ENCODE results near the gene PROM2. TPM values are rescaled to one million over a fixed set of nuclear protein-coding genes. Genes with fewer than 3 reads are reported as not detected.

The PROM2 gene
- total and polyA plus RNA-seq, 4 donors: 0.11 to 1.1 (median 0.24) TPM

DNA sequence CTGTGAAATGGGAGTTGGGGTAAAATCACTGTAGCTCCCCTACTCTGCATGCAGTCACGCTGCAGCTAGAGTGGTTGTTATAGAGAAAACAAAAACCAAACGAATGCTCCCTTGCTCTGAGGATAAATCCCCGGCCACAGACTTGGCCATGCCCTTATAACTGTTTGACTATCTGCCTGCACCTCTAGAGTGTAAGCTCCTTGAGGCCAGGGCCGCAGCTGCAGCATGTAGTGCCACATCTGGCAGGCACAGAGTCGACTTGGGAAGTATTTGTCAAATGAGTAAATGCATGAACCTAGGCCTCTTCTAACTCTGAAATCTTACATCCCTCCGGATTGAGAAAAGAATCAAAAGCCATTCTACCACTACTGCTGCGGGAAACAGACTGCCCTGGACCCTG lies 58.8 kb downstream of the PROM2 start:
- H3K4me3 ChIP-seq (ENCODE audit: low read depth in 1 of 3, low read length in 3 of 3): no peak overlapping the region
- H3K9ac ChIP-seq (ENCODE audit: low read depth in 1 of 2, low read length in 2 of 2): no peak overlapping the region
- no peak overlapping the region for H3K27ac ChIP-seq (ENCODE audit: low read depth in 1 of 2, low read length in 2 of 2)
- WGBS: 87% methylated on average over 7 of the region's 7 CpGs
- TF ChIP-seq YY1 (IDR thresholded peaks at IDR 0.05): no peak
- no peak for TF ChIP-seq FOXA2 (IDR thresholded peaks at IDR 0.05)
- no peak for TF ChIP-seq EGR1 (IDR thresholded peaks at IDR 0.05; ENCODE audit: low read depth in 2 of 2)
- no peak for TF ChIP-seq HNF4G (IDR thresholded peaks at IDR 0.05)
- TF ChIP-seq, protein P1, sequence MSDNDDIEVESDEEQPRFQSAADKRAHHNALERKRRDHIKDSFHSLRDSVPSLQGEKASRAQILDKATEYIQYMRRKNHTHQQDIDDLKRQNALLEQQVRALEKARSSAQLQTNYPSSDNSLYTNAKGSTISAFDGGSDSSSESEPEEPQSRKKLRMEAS (IDR thresholded peaks at IDR 0.05): no peak
- TF ChIP-seq NR2F2 (IDR thresholded peaks at IDR 0.05): no peak
- no peak for TF ChIP-seq SP1 (IDR thresholded peaks at IDR 0.05)
- TF ChIP-seq TAF1 (conservative IDR thresholded peaks at IDR 0.05): no peak
- TF ChIP-seq RXRA (IDR thresholded peaks at IDR 0.05): no peak
- TF ChIP-seq, protein P2, sequence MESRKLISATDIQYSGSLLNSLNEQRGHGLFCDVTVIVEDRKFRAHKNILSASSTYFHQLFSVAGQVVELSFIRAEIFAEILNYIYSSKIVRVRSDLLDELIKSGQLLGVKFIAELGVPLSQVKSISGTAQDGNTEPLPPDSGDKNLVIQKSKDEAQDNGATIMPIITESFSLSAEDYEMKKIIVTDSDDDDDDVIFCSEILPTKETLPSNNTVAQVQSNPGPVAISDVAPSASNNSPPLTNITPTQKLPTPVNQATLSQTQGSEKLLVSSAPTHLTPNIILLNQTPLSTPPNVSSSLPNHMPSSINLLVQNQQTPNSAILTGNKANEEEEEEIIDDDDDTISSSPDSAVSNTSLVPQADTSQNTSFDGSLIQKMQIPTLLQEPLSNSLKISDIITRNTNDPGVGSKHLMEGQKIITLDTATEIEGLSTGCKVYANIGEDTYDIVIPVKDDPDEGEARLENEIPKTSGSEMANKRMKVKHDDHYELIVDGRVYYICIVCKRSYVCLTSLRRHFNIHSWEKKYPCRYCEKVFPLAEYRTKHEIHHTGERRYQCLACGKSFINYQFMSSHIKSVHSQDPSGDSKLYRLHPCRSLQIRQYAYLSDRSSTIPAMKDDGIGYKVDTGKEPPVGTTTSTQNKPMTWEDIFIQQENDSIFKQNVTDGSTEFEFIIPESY (IDR thresholded peaks at IDR 0.05): no peak
- TF ChIP-seq GABPA (IDR thresholded peaks at IDR 0.05 in 1 of 2, conservative IDR thresholded peaks at IDR 0.05 in 1 of 2): no peak
- no peak for TF ChIP-seq RAD21 (IDR thresholded peaks at IDR 0.05)
- no peak for TF ChIP-seq JUND (IDR thresholded peaks at IDR 0.05)
- TF ChIP-seq, protein P3, sequence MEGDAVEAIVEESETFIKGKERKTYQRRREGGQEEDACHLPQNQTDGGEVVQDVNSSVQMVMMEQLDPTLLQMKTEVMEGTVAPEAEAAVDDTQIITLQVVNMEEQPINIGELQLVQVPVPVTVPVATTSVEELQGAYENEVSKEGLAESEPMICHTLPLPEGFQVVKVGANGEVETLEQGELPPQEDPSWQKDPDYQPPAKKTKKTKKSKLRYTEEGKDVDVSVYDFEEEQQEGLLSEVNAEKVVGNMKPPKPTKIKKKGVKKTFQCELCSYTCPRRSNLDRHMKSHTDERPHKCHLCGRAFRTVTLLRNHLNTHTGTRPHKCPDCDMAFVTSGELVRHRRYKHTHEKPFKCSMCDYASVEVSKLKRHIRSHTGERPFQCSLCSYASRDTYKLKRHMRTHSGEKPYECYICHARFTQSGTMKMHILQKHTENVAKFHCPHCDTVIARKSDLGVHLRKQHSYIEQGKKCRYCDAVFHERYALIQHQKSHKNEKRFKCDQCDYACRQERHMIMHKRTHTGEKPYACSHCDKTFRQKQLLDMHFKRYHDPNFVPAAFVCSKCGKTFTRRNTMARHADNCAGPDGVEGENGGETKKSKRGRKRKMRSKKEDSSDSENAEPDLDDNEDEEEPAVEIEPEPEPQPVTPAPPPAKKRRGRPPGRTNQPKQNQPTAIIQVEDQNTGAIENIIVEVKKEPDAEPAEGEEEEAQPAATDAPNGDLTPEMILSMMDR (IDR thresholded peaks at IDR 0.05; ENCODE audit: low read depth, low read length, missing input control): no peak
- no peak for DNase-seq (ENCODE audit: low spot score)
- no peaks in the 10 kb centered on the region for H3K27me3 ChIP-seq (ENCODE audit: control insufficient read depth in 4 of 4, insufficient read depth in 4 of 4, low read length in 3 of 4)
- no peaks in the 10 kb centered on the region for H3K9me3 ChIP-seq (ENCODE audit: control insufficient read depth in 4 of 4, low read length in 3 of 4)
- no peaks in the 10 kb centered on the region for H3K36me3 ChIP-seq (ENCODE audit: control insufficient read depth in 4 of 4, insufficient read depth in 3 of 4, low read depth in 1 of 4, low read length in 3 of 4)
- no peaks in the 10 kb centered on the region for H3K4me1 ChIP-seq (ENCODE audit: control insufficient read depth in 4 of 4, insufficient read depth in 4 of 4, low read length in 3 of 4)

DNA sequence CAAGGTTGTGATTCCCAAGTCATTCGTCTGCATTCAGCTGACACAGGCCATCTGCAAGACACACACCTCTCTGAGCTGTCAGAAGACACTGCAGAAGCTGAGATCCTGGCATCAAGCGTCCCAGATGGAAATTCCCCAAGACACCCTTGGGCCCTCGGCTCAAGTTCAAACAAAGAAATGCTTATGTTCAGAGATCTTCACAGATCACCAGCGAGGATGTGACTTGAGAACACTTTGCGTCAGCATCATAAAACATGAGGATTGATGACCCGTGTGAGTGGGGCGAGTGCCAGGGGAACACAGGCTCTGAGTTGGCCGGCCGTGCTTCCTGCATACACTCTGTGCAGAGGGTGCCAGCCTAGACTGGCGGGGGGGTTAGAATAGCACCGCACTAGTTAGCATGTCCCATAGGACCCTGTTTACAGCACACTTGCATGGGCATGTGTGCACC lies 59.7 kb downstream of the PROM2 start:
- H3K36me3 ChIP-seq (ENCODE audit: control insufficient read depth in 4 of 4, insufficient read depth in 3 of 4, low read depth in 1 of 4, low read length in 3 of 4): no peaks in the 10 kb centered on the region
- no peak overlapping the region for H3K27ac ChIP-seq (ENCODE audit: low read depth in 1 of 2, low read length in 2 of 2)
- H3K4me1 ChIP-seq (ENCODE audit: control insufficient read depth in 4 of 4, insufficient read depth in 4 of 4, low read length in 3 of 4): no peaks in the 10 kb centered on the region
- H3K27me3 ChIP-seq (ENCODE audit: control insufficient read depth in 4 of 4, insufficient read depth in 4 of 4, low read length in 3 of 4): no peaks in the 10 kb centered on the region
- no peaks in the 10 kb centered on the region for H3K9me3 ChIP-seq (ENCODE audit: control insufficient read depth in 4 of 4, low read length in 3 of 4)
- no peak overlapping the region for H3K4me3 ChIP-seq (ENCODE audit: low read depth in 1 of 3, low read length in 3 of 3)
- no peak overlapping the region for H3K9ac ChIP-seq (ENCODE audit: low read depth in 1 of 2, low read length in 2 of 2)
- 87% methylated on average over 11 of the region's 11 CpGs for WGBS
- no peak for TF ChIP-seq EGR1 (IDR thresholded peaks at IDR 0.05; ENCODE audit: low read depth in 2 of 2)
- TF ChIP-seq, protein P4, sequence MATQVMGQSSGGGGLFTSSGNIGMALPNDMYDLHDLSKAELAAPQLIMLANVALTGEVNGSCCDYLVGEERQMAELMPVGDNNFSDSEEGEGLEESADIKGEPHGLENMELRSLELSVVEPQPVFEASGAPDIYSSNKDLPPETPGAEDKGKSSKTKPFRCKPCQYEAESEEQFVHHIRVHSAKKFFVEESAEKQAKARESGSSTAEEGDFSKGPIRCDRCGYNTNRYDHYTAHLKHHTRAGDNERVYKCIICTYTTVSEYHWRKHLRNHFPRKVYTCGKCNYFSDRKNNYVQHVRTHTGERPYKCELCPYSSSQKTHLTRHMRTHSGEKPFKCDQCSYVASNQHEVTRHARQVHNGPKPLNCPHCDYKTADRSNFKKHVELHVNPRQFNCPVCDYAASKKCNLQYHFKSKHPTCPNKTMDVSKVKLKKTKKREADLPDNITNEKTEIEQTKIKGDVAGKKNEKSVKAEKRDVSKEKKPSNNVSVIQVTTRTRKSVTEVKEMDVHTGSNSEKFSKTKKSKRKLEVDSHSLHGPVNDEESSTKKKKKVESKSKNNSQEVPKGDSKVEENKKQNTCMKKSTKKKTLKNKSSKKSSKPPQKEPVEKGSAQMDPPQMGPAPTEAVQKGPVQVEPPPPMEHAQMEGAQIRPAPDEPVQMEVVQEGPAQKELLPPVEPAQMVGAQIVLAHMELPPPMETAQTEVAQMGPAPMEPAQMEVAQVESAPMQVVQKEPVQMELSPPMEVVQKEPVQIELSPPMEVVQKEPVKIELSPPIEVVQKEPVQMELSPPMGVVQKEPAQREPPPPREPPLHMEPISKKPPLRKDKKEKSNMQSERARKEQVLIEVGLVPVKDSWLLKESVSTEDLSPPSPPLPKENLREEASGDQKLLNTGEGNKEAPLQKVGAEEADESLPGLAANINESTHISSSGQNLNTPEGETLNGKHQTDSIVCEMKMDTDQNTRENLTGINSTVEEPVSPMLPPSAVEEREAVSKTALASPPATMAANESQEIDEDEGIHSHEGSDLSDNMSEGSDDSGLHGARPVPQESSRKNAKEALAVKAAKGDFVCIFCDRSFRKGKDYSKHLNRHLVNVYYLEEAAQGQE (IDR thresholded peaks at IDR 0.05): no peak
- no peak for TF ChIP-seq NR2F2 (IDR thresholded peaks at IDR 0.05)
- TF ChIP-seq, protein P3 (IDR thresholded peaks at IDR 0.05; ENCODE audit: low read depth, low read length, missing input control): no peak
- TF ChIP-seq YY1 (IDR thresholded peaks at IDR 0.05): no peak
- TF ChIP-seq GABPA (IDR thresholded peaks at IDR 0.05 in 1 of 2, conservative IDR thresholded peaks at IDR 0.05 in 1 of 2): no peak
- TF ChIP-seq SP1 (IDR thresholded peaks at IDR 0.05): no peak
- TF ChIP-seq, protein P1 (IDR thresholded peaks at IDR 0.05): no peak
- TF ChIP-seq RAD21 (IDR thresholded peaks at IDR 0.05): no peak
- TF ChIP-seq, protein P5, sequence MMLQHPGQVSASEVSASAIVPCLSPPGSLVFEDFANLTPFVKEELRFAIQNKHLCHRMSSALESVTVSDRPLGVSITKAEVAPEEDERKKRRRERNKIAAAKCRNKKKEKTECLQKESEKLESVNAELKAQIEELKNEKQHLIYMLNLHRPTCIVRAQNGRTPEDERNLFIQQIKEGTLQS (IDR thresholded peaks at IDR 0.05): no peak
- TF ChIP-seq RXRA (IDR thresholded peaks at IDR 0.05): no peak
- no peak for TF ChIP-seq HNF4A (conservative IDR thresholded peaks at IDR 0.05)
- DNase-seq (ENCODE audit: low spot score): no peak

All from liver (tissue), 9 donors.